NCI-H82 (cell line): Measurements from ENCODE around the gene SERPINA12.

Source experiments
- DNase-seq: peaks from one replicate; lab custom pipeline; 2025; lab: John Stamatoyannopoulos, UW

The SERPINA12 gene

DNA sequence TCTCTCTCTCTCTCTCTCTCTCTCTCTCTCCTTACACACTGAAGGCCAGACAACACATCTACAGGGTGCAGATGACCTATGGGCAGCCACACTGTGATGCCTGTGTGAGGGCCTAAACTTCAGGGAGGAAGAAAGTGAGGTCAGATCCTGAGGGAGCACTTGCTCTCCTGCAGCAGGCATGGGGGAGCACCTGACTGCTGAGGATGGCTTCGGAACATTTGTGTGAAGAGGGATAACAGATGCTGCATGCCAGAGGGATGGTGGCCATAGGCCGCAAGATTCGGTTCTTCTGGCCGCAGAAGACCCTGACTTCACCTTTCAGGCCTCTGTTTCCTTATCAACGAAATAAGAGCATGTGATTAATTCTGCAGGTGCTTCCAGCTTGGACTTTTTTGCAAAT lies 45.0 kb downstream of the SERPINA12 start:
- DNase-seq, result no peak

DNA sequence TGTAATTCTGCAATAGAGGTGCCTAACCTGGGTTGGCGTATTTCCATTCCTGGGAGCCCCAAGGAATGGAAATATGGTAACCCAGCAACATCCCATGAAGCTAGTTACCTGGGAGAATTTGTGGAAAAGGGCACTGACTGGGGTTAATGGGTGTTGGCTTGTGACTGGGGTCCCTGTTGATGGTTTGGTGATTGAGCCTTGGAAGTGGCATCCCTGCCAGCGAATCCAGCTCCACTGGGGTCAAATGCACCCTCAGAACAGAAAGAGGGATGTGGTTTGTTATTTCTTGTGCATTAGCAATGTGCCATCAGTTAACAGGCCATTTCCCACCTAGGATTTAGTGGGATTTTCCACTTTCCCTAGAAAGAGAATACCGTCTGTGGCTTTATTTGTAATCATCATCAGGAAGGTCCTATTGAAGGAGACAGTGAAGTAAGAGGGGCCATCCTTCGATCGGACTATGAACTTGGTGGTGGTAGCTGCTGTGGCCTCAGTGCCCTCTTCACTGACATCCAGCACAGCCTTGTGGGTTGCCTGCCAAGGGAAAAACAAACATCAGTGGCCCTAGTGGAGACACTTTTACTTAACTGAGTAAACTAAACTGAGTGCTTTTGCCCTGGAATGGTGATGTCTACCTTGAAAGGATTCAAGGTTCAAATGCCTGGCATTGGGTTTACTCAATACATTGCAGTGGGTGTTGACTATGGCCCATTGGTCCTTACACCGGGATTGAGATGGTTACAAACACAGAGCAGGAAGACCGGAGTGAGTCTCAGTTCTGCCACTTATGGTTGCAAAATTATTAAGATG lies 46.3 kb downstream of the SERPINA12 start:
- DNase-seq, result no peak

DNA sequence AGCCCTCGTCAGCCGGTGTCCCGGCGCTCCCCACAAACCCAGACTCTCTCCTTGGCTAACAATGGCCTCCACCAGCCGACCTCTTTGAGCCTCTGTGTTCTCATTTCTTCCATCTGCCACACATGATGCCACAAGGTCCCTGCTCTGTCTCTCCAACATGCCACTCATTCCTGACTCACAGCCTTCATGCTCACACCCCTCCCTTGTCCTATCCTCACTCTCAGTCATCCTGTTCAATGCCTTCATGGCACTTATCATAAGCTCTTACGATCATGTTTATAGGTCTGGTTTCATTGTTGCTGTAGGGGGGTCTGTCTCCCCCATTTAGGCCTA lies 47.1 kb downstream of the SERPINA12 start:
- no peak for DNase-seq

DNA sequence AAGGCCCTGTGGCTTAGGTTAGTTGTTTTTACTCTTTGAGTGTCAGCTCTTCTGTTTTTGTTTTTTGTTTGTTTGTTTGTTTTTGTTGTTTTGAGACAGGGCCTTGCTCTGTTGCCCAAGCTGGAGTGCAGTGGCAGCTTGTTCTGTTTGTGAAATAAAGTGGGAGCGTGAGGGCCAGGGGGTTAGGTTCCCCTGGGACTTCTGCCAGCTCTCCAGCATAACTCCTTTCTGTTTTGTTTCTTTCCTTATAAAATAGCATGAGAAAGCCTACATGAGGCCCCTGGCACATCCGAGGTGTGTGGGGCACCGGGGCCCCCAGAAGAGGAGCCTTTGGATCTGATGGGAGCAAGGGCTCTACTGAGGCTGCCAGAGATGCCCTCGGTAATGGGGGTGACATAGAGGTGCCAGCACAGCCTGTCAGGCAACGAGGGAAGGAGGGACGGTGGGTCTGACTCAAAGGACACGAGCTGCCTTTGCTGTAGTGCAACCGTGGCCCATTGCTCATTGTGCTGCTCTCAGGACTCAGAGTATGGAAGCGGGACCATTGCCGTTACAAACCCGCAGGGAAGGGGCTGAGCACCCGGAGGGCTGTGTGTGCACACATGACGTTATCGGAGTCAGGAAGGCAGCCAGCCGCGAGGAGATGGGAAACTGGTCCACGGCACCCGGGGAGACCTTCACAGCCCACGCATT lies 47.6 kb downstream of the SERPINA12 start:
- DNase-seq, result no peak

DNA sequence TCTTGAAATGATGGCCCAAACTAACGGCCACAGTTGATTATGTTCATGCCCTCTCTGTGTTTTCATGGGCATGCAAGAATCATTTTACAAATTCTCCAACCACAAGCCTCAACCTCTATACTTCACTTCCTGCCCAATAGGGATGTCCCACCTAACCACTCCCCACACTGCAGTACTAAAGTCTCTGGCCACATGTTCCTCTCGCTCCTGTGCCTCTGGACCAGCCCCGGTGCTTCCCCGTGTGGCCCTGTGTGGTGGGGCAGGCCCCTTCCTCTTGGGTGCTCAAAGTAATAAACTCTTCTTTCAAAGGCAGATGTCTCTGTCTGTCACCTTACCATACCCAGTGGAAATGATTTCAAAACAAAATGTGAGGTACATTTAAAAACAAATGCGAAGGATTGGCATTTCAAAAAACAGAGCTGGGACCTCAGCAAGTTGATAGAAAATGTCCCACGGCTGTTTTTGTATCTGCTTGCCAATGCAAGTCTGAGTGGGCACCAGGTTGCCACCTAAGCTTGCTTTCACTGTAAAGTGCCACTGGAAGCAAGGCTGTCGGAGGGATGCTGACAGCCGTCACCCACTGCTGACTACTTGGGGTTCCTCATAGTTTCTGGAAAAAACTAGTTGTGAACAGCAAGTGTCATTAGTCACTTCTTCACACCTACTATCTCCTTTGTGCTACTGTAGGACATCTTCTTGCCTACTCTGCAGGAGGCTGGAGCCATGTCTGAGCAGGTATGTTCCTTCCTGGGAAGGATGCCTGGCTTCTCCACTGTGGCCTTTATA lies 48.4 kb downstream of the SERPINA12 start:
- no peak for DNase-seq

DNA sequence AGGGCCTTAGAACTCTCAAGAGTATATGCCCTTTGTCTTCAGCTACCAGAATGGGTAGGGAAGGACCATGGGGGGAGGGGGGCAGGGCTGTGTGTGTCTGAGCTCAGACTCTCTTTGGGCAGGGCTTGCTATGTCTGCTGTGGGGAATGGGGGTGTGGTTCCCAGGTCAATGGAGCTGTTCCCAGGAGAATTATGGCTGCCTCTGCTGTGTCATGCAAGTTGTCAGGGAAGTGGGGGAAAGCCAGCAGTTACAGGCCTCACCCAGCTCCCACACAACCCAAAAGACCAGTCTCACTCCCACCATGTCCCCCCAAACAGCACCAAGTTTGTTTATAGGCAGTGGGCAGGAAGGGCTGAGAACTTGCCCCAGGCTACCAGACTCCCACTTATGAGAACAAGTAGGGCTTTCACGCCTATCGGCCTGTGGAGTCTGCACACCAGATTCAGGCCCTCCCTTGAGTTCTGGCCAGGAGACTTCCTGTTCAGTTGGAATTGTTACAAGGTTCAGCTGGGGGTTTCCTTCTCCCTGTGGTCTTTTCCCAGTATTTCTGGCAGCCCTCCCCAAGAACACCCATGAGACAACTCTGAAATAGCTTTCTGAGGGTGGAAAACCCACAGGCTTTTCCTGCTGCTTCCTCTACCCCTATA lies 50.6 kb downstream of the SERPINA12 start:
- no peak for DNase-seq

DNA sequence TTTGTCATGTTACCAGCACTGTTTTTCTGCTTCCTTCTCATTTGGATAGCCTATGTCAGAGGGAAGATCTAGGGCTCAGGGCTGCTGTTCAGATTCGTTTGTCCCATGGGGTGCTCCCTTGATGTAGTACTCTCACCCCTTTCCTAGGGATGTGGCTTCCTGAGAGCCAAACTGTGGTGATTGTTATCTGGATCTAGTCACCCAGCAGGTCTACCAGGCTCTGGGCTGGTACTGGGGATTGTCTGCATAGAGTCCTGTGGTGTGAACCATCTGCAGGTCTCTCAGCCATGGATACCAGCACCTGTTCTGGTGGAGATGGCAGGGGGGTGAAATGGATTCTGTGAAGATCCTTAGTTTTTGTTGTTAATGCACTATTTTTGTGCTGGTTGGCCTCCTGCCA lies 51.2 kb downstream of the SERPINA12 start:
- DNase-seq, result no peak

DNA sequence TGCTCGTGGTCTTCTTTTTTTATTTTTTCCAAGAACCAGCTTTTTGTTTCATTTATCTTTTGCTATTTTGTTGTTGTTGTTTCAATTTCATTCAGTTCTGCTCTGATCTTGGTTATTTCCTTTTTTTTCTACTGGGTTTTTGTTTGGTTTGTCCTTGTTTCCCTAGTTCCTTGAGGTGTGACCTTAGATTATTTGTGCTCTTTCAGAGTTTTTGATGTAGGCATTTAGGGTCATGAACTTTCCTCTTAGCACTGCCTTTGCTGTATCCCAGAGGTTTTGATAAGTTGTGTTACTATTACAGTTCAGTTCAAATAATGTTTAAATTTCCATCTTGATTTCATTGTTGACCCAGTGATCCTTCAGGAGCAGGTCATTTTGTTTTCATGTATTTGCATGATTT lies 53.3 kb downstream of the SERPINA12 start:
- DNase-seq, result no peak

DNA sequence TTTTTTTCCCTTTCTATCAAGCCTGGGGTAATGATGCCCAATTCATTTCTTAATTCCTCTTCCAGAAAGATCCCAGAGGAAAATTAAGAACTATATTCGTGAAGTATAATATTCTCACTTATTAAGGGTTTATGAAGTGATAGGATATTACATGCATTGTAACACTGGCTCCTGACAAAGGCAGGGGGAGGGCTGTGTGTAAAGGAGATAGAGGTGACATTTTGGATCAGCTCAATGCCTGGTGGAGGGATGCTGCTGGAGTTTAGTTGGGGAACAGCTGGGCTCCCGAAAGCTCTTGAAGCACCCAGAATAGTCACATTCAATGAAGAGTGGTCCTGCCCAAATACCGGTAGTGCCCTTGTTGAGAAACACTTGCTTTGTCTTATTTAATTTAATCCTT lies 57.4 kb downstream of the SERPINA12 start:
- no peak for DNase-seq

DNA sequence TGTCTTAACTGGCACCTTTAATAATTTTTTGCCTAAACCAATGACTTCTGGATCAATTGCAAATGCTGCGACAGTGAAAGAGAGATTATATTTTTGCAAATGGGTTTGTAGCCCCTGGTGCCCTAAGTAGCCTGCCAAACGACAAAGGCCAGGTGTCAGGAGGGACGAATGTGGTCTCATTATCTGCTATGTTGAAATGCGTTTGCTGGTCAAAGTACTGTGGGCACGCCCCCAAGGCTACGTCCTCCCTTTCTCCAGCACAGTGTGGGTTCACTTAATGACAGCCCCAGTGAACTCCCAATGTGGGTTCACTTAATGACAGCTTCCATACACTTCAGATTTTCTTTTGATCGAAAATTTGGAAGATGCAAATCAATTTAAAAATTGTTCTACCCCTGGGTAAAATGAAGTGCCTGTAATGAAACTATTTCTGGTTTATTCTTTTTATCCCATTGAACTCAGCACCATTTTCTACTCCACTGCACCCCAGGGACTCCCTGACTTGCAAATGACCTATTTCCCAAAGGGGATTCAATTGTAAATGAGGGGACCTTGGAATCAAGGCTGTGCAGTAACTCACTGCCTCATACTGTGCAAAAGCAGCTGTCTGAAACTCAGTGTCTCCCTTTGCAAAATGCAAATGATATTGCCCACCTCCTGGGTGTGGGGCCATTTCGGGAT lies 58.0 kb downstream of the SERPINA12 start:
- no peak for DNase-seq

DNA sequence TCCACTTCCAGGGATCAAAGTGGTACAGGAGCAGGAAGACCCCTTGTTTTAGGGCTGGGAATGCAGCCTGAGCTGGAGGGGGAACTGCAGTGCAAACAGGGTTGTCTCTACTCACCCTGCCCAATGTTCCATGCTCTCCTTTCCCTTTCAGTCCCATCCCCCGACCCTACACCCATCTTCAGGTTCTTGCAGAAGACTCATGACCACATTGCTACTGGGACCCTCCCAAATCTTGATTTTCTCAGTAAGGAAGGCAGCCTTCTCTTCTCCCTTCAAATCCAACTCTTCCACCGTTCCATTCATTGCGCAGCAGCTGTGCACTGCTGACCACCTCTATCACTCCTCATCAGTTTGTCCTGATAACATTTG lies 58.6 kb downstream of the SERPINA12 start:
- DNase-seq, result no peak

DNA sequence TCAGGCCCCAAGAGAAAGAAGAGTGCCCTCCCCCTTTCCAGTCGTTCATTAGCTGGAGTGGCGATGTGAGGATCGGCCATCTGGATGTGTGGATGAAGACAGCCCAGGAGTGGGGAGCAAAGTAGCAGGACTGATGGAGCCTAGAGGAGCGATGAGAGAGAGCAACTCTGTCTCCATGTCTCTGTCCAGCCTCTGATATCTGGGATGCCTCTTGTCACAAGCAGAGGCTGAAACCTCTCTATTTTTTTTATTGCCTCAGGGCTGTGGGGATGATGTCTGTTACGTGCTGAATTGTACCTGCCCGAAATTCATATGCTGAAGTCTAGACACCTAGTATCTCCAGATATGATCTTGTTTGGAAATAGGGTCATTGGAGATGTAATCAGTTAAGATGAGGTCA lies 59.3 kb downstream of the SERPINA12 start:
- no peak for DNase-seq

DNA sequence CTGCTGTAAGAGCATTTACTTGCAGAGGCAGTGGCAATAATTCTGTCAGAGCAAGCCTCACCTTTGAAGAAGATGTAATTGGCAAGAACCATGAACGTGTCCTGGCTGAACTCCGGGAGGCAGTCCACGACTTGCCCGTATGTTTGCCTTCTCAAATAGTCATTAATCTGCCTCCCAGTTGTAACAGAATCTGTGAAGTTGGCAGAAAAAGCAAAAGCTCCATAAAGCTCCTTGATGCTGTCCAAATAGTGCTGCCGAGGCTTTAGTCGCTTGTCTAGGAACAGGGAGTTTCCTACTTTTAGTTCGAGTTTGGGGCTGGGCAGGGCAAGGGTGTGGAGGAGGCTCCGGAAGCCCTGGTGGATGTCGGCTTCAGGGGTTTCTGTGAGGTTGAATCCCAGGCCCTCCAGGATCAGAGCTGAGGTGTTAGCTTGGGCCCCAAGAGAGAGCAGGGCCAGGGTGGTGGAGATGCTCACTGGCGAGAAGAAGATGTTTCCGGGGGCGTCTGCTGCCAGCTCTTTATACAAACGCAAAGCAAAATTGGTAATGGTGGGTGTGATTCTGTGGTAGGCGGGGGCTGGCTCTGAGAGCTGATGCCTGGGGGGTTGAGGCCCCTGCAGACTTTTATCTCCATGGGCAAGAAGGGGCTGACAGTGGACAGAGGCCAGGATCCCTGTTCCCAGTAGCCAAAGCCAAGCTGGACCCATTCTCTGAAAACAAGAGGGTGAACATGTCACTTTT lies 61.0 kb downstream of the SERPINA12 start:
- DNase-seq, result no peak

DNA sequence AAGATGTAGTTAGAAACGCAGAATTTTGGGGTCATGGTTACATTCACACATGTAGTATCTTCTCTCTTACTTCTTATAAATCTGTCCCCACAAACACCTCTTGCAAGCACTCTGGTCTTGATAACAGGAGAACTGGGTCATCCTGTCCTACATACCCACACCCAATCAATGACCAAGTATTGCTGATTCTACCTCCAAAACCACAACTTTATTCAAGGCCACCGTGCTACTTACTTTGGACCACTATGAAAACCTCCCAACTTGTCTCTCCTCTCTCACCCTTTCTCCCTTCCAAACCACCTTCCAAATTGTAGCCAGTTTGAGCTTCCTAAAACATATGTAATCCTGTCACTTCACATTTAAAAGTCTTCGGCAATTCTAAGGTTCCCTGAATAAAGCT lies 62.1 kb downstream of the SERPINA12 start:
- no peak for DNase-seq

DNA sequence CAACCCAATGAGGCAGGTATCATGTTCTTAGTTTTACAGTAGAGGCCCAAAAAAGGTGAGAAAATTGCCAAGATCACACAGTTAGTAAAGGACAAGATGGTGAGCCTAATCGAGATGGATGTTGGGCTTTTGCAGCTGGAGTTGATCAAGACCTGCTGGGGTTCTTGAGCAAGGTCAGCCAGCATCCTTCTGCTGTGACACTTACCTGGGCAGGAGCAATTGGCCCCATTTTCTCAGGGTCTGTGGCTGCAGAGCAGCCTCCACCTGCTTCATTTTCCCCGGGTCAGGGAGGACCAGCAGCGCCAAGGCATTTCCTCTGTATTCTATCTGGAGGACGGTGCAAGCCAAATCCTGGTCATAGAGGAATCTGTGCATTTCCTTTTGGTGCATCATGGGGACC lies 63.1 kb downstream of the SERPINA12 start:
- DNase-seq, result no peak

DNA sequence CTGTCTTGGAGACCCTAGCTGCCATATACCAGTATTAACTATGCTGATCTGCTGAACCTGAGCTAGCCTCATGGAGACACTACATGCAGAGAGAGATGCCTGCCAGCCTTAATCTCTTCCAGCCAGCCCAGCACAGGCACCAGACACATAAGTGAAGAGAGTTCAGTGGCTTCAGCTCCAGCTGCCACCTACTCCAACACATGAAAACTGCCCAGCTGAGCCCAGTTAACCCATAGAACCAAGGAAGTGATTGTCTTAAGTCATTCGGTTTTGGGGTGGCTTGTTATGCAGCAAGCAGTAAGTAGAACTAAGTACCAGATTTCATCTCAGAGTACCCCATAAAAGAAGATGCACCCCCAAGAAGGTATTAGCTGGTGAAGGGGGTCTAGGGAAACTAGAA lies 64.3 kb downstream of the SERPINA12 start:
- no peak for DNase-seq

DNA sequence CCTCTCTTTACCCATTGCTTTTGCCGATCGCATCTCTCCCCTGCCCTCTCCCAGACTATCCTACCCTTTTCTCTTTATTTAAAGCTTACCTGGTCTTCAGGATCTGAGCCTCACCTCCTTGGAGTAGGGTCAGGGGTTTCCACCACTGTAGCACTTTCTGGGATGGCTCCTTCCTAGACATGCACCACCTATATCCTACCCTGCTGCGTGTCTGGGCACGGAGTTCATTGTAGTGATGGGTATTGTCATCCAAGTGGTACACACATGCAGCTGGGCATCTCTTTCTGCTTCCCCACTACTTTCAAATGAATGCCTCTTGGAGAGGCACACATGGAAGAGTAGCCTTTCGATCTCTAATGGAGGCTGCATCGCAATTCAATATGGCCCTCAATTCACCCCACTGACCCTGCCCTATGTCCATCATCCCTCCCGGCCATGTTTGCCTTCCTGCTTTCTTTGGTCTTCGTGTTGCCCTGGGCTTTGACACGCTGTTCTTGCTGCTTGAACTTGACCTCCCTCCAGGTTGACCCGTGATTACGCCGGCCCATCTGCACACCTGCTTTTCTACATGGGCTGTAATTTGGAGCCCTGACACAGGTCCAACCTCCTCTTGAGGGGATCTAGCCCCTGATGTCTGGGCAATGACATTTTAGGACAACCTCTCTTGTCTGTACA lies 67.6 kb downstream of the SERPINA12 start:
- DNase-seq, result no peak

DNA sequence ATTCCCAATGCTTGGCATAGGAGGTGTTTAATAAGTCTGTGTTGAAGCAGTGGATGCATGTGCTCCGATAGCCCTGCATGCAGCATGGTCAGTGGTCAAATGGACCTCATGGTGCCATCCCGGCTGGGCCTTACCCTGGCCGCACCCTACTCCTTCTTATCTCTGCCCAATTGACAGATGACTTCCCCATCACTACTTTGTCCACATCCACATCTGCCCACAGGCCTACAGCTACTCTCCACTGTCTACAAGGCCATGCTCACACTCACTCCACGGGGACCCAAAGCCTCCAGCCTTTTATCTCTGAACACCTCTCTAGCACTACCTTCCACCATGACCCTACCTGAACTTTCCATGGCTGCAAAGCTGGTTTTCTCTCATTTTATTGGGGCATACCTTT lies 68.1 kb downstream of the SERPINA12 start:
- no peak for DNase-seq

DNA sequence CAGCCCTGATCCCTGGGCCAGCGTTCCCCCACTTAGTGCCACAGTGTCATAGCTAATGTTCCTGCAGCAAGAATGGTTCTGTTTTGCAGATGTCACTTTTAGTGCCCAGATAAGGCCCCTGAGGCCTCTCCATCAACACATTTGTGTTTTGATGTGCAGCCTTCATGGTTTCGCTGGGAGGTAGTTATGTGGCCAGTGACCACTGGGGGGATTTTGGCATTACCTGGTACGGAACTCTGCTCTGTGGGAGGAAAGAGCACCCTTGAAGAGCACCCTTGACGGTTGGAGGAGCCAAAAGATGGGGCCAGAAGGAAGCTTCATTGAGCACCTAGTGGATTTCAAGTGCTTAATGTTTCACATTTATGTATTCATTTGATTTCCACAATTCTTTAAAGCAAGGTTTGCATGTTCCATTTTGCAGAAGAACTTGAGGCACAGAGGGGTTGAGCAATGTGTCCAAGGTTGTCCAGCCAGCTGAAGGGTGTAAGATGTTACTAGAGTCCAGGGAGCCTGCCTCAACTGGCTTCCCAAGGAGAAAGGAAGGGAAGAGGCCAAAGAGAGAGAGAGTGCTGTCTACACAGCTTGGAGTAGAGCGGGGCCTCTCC lies 69.7 kb downstream of the SERPINA12 start:
- DNase-seq, result no peak
